ENCODE results near the gene GRB2. TPM values are rescaled to one million over a fixed set of nuclear protein-coding genes. Genes with fewer than 3 reads are reported as not detected.

The GRB2 gene
- total RNA-seq, 1 donor from 2014 or later: 102 TPM

GRCh38 chr17:75315541-75316243 is 89.8 kb downstream of the GRB2 start:
- TF ChIP-seq, protein P1, sequence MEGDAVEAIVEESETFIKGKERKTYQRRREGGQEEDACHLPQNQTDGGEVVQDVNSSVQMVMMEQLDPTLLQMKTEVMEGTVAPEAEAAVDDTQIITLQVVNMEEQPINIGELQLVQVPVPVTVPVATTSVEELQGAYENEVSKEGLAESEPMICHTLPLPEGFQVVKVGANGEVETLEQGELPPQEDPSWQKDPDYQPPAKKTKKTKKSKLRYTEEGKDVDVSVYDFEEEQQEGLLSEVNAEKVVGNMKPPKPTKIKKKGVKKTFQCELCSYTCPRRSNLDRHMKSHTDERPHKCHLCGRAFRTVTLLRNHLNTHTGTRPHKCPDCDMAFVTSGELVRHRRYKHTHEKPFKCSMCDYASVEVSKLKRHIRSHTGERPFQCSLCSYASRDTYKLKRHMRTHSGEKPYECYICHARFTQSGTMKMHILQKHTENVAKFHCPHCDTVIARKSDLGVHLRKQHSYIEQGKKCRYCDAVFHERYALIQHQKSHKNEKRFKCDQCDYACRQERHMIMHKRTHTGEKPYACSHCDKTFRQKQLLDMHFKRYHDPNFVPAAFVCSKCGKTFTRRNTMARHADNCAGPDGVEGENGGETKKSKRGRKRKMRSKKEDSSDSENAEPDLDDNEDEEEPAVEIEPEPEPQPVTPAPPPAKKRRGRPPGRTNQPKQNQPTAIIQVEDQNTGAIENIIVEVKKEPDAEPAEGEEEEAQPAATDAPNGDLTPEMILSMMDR (IDR thresholded peaks at IDR 0.05; ENCODE audit: insufficient read depth, low read length, severe bottlenecking): no peak
- DNase-seq (ENCODE audit: low read depth) (no peak), FAIRE-seq (no peak)
- no peaks in the 10 kb centered on the region for H3K27me3 ChIP-seq (ENCODE audit: control insufficient read depth, insufficient read depth, low read length)
- H3K4me3 ChIP-seq (ENCODE audit: low read depth, low read length): no peak overlapping the region
- peaks cover 12% of the 10 kb centered on the region for H3K36me3 ChIP-seq (ENCODE audit: control insufficient read depth, insufficient read depth, low read length)

DNA sequence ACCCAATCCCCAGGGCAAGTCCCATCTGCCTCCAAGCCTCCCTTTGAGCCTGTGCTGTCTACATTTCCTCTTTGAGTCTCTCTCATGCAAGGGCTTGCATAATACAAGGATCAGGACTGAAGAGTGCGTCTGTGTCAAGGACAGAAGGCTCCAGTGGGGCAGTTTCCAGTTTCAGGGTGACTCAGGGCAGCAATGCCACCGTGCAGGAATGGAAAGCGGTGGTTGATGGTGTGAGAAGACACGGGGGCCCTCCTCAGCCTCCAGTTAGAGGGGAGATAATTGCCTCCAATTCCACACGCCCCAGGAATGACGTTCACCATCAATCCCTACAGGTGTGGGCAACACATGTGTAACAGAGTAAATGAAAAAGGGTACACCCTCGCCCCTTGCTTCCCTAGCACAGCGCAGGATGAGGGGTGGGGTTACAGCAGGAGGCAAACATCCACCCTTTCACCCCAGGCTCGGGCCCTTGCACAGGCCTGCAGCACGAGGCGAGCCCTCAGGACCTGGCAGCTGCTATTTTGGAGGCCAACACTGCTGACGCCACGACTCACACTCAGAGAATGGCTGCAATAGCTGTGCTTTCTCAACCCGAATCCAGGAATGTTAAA is 91.4 kb downstream of the GRB2 start:
- Histone ChIP-seq H3K4me3 (ENCODE audit: low read depth, low read length) (no peak overlapping the region), H3K27me3 (ENCODE audit: control insufficient read depth, insufficient read depth, low read length) (no peaks in the 10 kb centered on the region), H3K36me3 (ENCODE audit: control insufficient read depth, insufficient read depth, low read length) (peaks cover 8% of the 10 kb centered on the region)
- DNase-seq (ENCODE audit: low read depth) (peak; percentile 31), FAIRE-seq (no peak)
- TF ChIP-seq, protein P1 (IDR thresholded peaks at IDR 0.05; ENCODE audit: insufficient read depth, low read length, severe bottlenecking): no peak

GRCh38 chr17:75308732-75309629 is 96.5 kb downstream of the GRB2 start:
- no peaks in the 10 kb centered on the region for H3K36me3 ChIP-seq (ENCODE audit: control insufficient read depth, insufficient read depth, low read length)
- DNase-seq (ENCODE audit: low read depth) (no peak), FAIRE-seq (no peak)
- TF ChIP-seq, protein P1 (IDR thresholded peaks at IDR 0.05; ENCODE audit: insufficient read depth, low read length, severe bottlenecking): no peak
- H3K27me3 ChIP-seq (ENCODE audit: control insufficient read depth, insufficient read depth, low read length): no peaks in the 10 kb centered on the region
- no peak overlapping the region for H3K4me3 ChIP-seq (ENCODE audit: low read depth, low read length)

GRCh38 chr17:75307957-75308731 is 97.3 kb downstream of the GRB2 start:
- H3K4me3 ChIP-seq (ENCODE audit: low read depth, low read length): no peak overlapping the region
- TF ChIP-seq, protein P1 (IDR thresholded peaks at IDR 0.05; ENCODE audit: insufficient read depth, low read length, severe bottlenecking): no peak
- no peak for FAIRE-seq

DNA sequence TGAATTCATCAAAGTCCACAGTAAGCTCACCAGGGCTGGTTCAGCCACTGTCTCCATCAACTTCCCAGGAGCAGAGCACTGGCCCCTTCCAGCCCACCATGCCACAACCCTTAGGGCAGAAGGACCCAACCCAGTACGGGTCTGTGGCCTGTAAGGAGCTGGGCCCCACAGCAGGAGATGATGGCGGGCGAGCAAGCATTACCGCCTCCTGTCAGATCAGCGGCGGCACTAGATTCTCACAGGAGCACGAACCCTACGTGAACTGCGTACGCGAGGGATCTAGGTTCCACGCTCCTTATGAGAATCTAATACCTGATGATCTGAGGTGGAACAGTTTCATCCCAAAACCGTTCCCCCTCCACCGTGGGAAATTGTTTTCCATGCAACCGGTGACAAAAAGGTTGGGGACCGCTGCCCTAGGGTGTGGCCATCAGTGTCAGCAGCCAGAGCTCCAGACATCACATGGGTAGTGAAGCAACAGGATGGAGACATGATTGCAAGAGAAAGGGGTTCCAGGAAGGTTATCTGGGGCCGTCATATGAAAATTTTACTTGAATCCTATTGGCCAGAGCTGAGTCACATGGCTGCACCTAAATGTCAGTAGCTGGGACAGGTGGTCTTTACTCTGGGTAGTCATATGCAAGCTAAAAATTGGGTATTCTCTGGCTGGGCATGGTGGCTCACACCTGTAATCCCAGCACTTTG is 103.8 kb downstream of the GRB2 start:
- no peak for FAIRE-seq
- TF ChIP-seq, protein P1 (IDR thresholded peaks at IDR 0.05; ENCODE audit: insufficient read depth, low read length, severe bottlenecking): no peak

More at GRCh38 chr17:75307957-75308731, 97.3 kb downstream of the GRB2 start:
- no peaks in the 10 kb centered on the region for H3K27me3 ChIP-seq (ENCODE audit: control insufficient read depth, insufficient read depth, low read length)
- no peaks in the 10 kb centered on the region for H3K36me3 ChIP-seq (ENCODE audit: control insufficient read depth, insufficient read depth, low read length)
- DNase-seq (ENCODE audit: low read depth): no peak

More for the DNA sequence above, 103.8 kb downstream of the GRB2 start:
- DNase-seq (ENCODE audit: low read depth): no peak
- H3K36me3 ChIP-seq (ENCODE audit: control insufficient read depth, insufficient read depth, low read length): no peaks in the 10 kb centered on the region
- no peak overlapping the region for H3K4me3 ChIP-seq (ENCODE audit: low read depth, low read length)
- H3K27me3 ChIP-seq (ENCODE audit: control insufficient read depth, insufficient read depth, low read length): no peaks in the 10 kb centered on the region

All from bronchial epithelial cell (primary cell).